HG03135 (cell line): ENCODE results near the gene OR2T11.
"Not testable (repeated sequence)": the region's sequence is repeated elsewhere in the genome, so short reads cannot be mapped to it uniquely, and the experiment has no call there.

ENCODE experiments used
- ATAC-seq: cut with Tn5 transposase; IDR thresholded peaks from one replicate; pipeline ENCODE4 v1.9.1; 2021; ENCODE audit warnings: mild to moderate bottlenecking, moderate library complexity; ENCODE audit not compliant: unreplicated experiment

Gene OR2T11

GRCh38 chr1:248621770-248622169, 13.1 kb downstream of the OR2T11 start:
- ATAC-seq = no peak

- no peak for ATAC-seq
These were observed 16.0 kb downstream of the OR2T11 start for GRCh38 chr1:248618878-248619277.

DNA sequence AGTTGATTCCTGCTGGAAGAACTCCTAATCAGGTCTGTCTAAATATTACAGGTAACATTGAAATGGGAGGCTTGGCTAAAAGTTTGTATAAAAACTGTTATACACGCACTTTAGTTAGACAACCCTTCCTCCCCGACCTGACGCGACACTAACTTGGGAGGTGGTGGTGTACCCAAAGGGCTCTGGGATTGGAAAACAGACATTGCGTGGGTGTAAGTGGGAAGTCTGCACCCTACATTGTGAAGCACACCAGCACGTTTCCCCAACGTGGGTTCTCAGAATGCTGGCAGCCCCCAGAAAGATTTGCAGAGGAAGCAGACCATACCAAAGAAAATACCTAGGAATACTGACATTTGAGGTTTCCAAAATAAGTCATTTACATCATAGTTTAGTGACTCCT, 16.8 kb downstream of the OR2T11 start:
- no peak for ATAC-seq

DNA sequence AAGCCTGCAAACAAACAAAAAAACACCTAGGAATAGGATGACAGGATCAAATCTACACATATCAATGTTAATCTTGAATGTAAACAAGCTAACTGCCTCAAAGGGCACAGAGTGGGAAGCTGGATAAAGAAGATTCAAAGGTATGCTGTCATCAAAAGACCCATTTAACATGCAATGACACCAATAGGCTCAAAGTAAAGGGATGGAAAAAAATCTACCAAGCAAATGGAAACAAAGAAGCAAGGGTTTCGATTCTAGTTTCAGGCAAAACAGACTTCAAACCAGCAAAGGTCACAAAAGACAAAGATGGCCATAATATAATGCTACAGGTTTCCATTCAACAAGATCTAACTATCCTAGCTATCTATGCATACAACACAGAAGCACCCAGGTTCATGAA, 21.1 kb downstream of the OR2T11 start:
- ATAC-seq = no peak

GRCh38 chr1:248611883-248612414, 22.9 kb downstream of the OR2T11 start:
- ATAC-seq = no peak

GRCh38 chr1:248610301-248610700, 24.6 kb downstream of the OR2T11 start:
- no peak for ATAC-seq

DNA sequence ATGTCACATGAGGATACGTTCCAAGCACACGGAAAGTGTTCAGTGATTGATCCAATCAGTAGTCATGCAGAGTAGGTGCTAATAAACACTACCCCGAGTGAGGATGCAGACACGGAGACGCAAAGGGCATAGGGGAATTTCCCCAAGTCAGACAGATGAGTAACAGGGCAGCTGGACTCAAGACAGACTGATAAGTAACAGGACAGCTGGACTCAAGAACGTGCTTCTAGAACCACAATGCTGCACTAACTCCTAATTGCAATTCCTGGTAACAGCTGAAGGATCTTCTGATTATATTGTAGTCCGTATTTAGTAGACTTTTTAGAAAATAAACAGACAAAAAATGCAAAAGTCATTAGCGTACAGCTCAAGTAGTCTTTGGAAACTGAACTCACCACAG, 35.5 kb downstream of the OR2T11 start:
- ATAC-seq = no peak

DNA sequence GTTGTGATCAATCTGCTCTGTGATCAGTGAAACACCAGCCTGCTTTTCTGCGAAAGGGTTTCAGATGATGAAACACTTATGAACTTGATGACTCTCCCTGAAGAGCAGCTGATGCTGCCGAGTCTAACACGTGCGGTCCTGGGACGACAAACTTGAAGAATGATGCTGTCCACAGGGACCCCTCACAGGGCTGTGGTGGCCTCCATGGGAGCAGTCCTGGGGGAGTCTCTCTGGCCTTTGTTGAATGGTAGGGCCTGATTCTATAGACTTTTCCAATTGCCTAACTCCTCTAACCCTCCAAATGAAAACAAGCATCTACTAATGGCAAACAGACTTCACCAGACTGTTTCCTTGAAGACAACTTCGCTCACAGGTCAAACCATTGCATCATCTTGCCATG, 37.3 kb downstream of the OR2T11 start, which contains the start of gene OR2T10:
OR2T10 (minus strand) TSS at position 112 of the 400 bp plus-strand sequence. CDS start 3,932 bp downstream, outside the sequence.
- ATAC-seq = no peak

- no peak for ATAC-seq
These were observed 38.3 kb downstream of the OR2T11 start for GRCh38 chr1:248596615-248597014.

GRCh38 chr1:248593226-248593625, 41.7 kb downstream of the OR2T11 start:
- ATAC-seq = no peak

GRCh38 chr1:248592655-248593054, 42.2 kb downstream of the OR2T11 start:
- no peak for ATAC-seq

DNA sequence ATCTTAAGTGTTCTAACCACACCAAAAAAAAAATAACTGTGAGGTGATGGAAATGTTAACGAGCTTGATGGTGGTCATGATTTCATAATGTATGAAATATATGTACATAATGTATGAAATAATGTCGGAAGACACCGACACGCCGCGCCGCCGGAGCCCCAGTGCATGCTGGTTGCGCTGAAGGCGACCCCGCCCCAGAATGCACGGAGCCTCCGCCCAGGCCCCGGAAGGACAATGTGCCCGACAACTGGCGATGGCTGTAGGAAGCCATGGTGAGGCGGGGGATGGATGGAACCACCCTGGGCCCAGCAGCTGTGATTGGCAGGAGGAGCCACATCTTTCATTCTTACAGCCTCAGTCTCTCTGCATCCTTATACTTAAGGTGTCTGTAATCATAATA, 44.8 kb downstream of the OR2T11 start:
- no peak for ATAC-seq

GRCh38 chr1:248589334-248589733, 45.6 kb downstream of the OR2T11 start:
- no peak for ATAC-seq

- ATAC-seq = no peak
These were observed 49.6 kb downstream of the OR2T11 start for GRCh38 chr1:248585266-248585665.

DNA sequence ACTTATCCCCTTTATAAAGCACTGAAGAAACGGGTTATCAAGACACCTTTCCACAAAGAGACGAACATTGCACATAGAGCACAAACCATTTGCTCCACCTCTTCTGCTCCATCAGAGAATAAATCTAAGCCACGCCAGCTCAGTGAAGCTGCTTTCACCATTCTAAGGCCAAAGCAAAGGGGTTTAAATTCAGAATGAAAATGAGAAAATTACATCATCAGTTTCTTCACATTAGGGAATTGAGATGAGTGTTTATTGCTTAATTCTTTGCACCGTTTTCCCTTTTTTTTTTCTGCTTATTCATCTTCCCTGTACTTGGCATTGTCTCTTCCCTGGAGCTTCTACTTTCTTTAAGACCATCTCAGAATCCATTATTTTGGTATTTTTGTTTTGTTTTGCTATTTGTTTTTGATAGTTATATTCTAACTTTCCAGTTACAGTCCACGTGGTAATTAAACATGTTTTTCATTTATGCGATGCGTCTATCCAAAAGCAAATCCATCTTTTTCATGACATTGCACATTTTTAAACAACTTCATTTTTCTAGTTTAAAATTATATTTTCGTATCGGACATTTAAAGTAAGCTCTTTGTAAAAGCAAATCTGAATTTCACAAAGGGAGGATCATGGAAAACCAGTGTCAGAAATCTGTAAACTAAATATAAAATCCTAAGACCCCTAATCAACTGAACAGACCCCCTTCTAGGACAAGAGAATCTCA, 58.5 kb downstream of the OR2T11 start:
- no peak for ATAC-seq

- ATAC-seq = not testable (repeated sequence)
These were observed 60.2 kb downstream of the OR2T11 start, which contains the start of gene OR2T34 for GRCh38 chr1:248574657-248575056. Gene OR2T34 (minus strand): TSS chr1:248574757. CDS start chr1:248574757, 0 bp downstream.

DNA sequence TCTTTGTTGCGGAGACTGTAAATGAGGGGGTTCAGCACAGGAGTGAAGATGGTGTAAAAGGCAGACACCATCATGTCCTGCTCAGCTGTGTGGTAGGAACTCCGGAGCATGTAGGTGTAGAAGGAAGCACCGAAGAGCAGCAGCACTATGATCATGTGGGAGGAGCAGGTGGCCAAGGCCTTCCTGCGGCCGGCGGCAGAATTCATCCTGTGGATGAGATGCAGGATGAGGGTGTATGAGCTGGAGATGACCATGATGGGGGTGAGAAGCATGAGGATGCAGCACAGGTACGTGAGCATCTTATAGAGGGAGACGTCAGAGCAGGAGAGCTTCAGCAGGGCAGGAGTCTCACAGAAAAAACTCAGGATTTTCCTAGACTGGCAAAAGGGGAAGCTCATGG, 61.0 kb downstream of the OR2T11 start:
- ATAC-seq = not testable (repeated sequence)
